ENCODE data around the gene RGS9. TPM values are rescaled to one million over a fixed set of nuclear protein-coding genes. Genes with fewer than 3 reads are reported as not detected.

Gene RGS9
- total RNA-seq, 1 donor = 3.0 TPM

DNA sequence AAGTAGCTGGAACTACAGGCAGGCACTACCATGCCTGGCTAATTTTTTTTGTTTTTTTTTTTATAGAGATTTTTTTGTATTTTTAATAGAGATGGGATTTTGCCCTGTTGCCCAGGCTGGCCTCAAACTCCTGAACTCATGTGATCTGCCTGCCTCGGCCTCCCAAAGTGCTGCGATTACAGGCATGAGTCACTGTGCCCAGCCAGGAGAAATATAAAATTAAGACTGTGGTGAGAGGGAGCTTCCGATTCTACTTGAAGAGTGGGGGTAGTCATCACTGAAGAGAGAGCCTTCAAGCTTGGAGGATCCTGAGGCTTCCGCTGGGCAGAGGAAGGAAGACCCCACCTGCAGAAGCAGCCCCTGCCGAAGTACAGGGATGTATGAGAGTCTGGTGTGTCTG is 34.4 kb upstream of the RGS9 start:
- H3K4me3 ChIP-seq (ENCODE audit: low read depth, low read length) = no peak overlapping the region
- DNase-seq (ENCODE audit: low read depth) = no peak
- TF ChIP-seq, protein P1, sequence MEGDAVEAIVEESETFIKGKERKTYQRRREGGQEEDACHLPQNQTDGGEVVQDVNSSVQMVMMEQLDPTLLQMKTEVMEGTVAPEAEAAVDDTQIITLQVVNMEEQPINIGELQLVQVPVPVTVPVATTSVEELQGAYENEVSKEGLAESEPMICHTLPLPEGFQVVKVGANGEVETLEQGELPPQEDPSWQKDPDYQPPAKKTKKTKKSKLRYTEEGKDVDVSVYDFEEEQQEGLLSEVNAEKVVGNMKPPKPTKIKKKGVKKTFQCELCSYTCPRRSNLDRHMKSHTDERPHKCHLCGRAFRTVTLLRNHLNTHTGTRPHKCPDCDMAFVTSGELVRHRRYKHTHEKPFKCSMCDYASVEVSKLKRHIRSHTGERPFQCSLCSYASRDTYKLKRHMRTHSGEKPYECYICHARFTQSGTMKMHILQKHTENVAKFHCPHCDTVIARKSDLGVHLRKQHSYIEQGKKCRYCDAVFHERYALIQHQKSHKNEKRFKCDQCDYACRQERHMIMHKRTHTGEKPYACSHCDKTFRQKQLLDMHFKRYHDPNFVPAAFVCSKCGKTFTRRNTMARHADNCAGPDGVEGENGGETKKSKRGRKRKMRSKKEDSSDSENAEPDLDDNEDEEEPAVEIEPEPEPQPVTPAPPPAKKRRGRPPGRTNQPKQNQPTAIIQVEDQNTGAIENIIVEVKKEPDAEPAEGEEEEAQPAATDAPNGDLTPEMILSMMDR (IDR thresholded peaks at IDR 0.05; ENCODE audit: insufficient read depth, low read length) = no peak

DNA sequence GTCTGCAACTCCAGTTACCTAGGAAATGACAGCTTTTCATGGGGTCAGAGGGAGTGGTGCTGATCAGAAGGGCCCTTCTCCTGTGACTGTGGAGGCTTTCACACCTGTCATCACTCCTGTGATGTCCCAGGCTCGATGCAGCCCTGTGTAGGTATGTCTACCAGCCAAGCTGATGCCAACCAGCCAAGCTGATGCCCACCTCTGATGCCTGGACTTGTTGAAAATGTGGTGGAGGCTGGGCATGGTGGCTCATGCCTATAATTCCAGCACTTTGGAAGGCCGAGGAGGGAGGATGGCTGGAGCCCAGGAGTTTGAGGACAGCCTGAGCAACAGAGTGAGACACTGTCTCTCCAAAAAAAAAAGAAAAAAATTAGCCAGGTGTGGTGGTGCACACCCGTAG is 33.7 kb upstream of the RGS9 start:
- no peak overlapping the region for H3K4me3 ChIP-seq (ENCODE audit: low read depth, low read length)
- DNase-seq (ENCODE audit: low read depth) = no peak
- TF ChIP-seq, protein P1 (IDR thresholded peaks at IDR 0.05; ENCODE audit: insufficient read depth, low read length) = no peak

DNA sequence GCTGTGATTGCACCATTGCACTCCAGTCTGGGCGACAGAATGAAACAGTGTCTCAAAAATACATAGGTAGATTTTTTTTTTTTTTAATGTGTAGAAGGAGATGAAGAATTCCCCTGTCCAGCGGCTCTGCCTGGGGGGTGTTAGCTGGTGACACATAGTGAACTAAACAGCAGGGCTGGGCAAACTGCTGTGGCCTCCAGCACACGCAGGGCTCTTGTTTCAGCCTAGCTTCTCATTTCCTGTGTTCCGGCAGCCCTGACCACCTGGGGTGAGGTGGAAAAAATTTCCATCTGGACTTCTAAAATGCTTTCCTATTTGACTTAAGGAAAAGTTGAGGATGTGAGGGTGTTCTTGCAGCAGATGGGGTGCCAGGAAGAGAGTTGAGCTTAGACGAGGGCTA is 33.3 kb upstream of the RGS9 start:
- H3K4me3 ChIP-seq (ENCODE audit: low read depth, low read length) = no peak overlapping the region
- TF ChIP-seq, protein P1 (IDR thresholded peaks at IDR 0.05; ENCODE audit: insufficient read depth, low read length) = no peak
- no peak for DNase-seq (ENCODE audit: low read depth)

DNA sequence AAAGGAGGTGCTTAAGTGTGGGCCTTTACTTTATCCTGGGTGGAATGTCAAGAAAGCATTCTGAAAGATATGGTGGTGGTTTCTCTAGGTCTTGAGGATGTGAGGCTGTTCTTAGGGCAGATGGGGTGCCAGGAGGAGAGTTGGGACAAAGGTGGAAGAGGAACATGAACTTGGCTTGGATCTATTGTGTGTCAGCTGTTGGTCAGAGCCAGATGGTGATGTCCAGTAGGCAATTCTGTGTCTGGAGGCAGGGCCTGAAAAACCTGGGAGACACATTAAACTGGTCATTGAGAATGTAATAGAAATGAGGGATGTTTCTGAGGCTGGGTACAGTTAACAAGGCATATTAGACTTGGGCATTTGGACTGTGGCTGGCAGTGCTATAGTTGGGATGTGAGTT is 32.6 kb upstream of the RGS9 start:
- no peak overlapping the region for H3K4me3 ChIP-seq (ENCODE audit: low read depth, low read length)
- TF ChIP-seq, protein P1 (IDR thresholded peaks at IDR 0.05; ENCODE audit: insufficient read depth, low read length) = no peak
- no peak for DNase-seq (ENCODE audit: low read depth)

DNA sequence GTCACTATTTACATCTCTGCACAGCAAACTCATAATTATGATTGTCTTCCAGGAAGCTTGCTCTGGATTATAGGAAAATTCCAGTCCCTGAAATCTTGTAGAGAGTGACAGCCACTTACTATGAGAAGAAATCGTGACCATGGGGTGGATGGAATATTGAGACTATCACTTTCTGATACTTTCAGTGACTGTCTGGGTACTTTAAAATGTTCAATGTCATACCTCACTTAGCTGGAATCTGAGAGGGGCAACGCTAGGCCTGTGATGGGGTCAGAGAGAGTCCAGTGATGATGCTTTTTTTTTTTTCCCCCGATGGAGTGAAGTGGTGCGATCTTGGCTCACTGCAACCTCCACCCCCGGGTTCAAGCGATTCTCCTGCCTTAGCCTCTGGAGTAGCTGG is 32.2 kb upstream of the RGS9 start:
- TF ChIP-seq, protein P1 (IDR thresholded peaks at IDR 0.05; ENCODE audit: insufficient read depth, low read length) = no peak

DNA sequence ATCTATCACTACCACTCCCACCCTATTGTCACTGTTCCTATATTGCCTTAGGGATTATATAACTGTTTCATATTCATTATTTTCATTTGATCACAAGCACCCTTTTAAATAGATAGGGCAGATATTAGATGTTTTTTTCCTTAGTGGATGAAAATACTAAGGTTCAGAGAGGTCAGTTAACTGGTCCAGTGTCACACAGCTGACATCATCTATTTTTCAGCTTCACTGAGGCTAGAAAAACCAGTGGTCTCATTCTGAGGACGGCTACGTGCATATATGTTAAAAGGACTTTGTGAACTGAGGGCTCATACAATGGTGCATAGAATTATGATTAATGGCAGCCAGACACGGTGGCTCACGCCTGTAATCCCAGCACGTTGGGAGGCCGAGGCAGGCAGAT is 29.0 kb upstream of the RGS9 start:
- no peak overlapping the region for H3K4me3 ChIP-seq (ENCODE audit: low read depth, low read length)
- TF ChIP-seq, protein P1 (IDR thresholded peaks at IDR 0.05; ENCODE audit: insufficient read depth, low read length) = no peak
- no peak for DNase-seq (ENCODE audit: low read depth)

More for the DNA sequence above, 32.2 kb upstream of the RGS9 start:
- DNase-seq (ENCODE audit: low read depth) = no peak
- H3K4me3 ChIP-seq (ENCODE audit: low read depth, low read length) = no peak overlapping the region

DNA sequence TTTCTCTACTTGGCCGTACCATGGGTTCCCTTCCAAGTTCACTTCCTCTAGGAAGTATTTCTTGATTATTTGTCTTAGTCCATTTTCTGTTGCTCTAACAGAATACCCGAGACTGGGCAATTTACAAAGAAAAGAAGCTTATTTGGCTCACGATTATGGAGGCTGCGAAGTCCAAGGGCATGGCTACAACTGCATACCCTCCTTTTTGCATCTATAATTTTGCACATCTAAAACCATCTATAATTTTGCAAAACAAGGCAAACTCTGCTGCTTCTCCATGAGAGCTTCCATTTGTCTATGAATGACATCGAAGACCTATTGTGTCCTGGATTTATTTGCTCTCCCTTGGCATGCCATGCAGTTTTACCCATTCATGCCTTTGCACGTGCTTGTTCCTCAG is 27.6 kb upstream of the RGS9 start:
- DNase-seq (ENCODE audit: low read depth) = no peak
- TF ChIP-seq, protein P1 (IDR thresholded peaks at IDR 0.05; ENCODE audit: insufficient read depth, low read length) = no peak
- no peak overlapping the region for H3K4me3 ChIP-seq (ENCODE audit: low read depth, low read length)

All from fibroblast of the aortic adventitia (primary cell).